Upper lobe of left lung (tissue), 4 donors: ENCODE results near the gene KRR1.

Experiments
- EP300 ChIP-seq, 4 donors: sonication (generic); formaldehyde crosslinking; IDR thresholded peaks; one replicate each; pipeline ENCODE4 v1.5.1; 2017; ENCODE audit warnings: antibody characterized with exemption in 4 of 4, control low read depth in 2 of 4
- POLR2A ChIP-seq, 4 donors: fragments of 450-650 bp; IDR thresholded peaks; one replicate each; pipeline ENCODE4 v1.5.1; 2016 to 2017; ENCODE audit warnings: antibody characterized with exemption in 4 of 4, mild to moderate bottlenecking in 2 of 4
- POLR2AphosphoS5 ChIP-seq, 2 donors: sonication (generic); formaldehyde crosslinking; IDR thresholded peaks; one replicate each; pipeline ENCODE4 v1.5.1; 2017; ENCODE audit warnings: antibody characterized with exemption in 2 of 2
- TF ChIP-seq, protein P1 (sequence below), 6 experiments: fragments of 450-650 bp in 4 of 6; fragments of 200-600 bp in 2 of 6; sonication (generic) in 2 of 6; IDR thresholded peaks; one replicate each; pipeline ENCODE4 v1.5.1; 2016 to 2019; ENCODE audit warnings: antibody characterized with exemption in 6 of 6

DNA sequence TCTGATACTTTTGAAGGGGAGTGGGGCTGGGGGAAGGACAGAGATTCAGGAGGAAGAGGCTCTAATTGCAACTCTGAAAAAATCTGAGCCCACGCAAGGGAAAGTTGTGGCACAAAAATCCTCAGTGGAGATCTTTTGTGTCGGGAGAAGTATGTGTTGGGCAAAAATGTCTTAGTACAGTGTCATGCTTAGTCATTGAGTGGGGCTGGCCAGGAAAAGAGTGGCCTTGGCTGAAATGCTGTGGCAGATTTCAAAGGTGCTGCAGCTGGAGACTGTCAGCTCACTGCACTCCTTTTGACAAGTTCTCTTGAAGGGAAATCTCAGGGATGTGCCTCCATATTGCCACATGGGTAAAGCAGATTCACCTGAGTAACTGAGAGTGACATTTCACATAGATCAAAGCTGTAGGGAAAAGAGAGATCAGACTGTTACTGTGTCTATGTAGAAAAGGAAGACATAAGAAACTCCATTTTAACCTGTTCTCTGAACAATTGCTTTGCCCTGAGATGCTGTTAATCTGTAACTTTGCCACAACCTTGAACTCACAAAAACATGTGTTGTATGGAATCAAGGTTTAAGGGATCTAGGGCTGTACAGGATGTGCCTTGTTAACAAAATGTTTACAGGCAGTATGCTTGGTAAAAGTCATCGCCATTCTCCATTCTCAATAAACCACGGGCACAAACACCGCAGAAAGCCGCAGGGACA lies 66.8 kb downstream of the KRR1 start:
- TF ChIP-seq, protein P1, sequence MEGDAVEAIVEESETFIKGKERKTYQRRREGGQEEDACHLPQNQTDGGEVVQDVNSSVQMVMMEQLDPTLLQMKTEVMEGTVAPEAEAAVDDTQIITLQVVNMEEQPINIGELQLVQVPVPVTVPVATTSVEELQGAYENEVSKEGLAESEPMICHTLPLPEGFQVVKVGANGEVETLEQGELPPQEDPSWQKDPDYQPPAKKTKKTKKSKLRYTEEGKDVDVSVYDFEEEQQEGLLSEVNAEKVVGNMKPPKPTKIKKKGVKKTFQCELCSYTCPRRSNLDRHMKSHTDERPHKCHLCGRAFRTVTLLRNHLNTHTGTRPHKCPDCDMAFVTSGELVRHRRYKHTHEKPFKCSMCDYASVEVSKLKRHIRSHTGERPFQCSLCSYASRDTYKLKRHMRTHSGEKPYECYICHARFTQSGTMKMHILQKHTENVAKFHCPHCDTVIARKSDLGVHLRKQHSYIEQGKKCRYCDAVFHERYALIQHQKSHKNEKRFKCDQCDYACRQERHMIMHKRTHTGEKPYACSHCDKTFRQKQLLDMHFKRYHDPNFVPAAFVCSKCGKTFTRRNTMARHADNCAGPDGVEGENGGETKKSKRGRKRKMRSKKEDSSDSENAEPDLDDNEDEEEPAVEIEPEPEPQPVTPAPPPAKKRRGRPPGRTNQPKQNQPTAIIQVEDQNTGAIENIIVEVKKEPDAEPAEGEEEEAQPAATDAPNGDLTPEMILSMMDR (IDR thresholded peaks at IDR 0.05), result no peak
- TF ChIP-seq EP300 (IDR thresholded peaks at IDR 0.05) (no peak), POLR2A (IDR thresholded peaks at IDR 0.05) (no peak), POLR2AphosphoS5 (IDR thresholded peaks at IDR 0.05) (no peak)
